Natural killer cell (primary cell): ENCODE data around the gene ENTPD1. TPM values are rescaled to one million over a fixed set of nuclear protein-coding genes. Genes with fewer than 3 reads are reported as not detected.
"Not testable (repeated sequence)": the region's sequence is repeated elsewhere in the genome, so short reads cannot be mapped to it uniquely, and the experiment has no call there.

Experiments
- ATAC-seq, 3 donors: fragments of 150-1000 bp in 2 of 3; fragments of 200-7000 bp in 1 of 3; cut with Tn5 transposase; 1 replicate in 1 of 3; 2 replicates in 2 of 3; pipeline ENCODE4 v1.10.0; 2021; ENCODE audit warnings: mild to moderate bottlenecking in 2 of 3, moderate library complexity in 2 of 3
- DNase-seq, 2 donors: peaks; one replicate each; pipeline versions ENCODE4 v3.0.0 to v3.0.0-alpha.2; 2013 to 2021; ENCODE audit warnings: mixed read lengths in 1 of 2
- H3K27ac ChIP-seq: one replicate; pipeline ENCODE4 v1.5.1; 2013; ENCODE audit warnings: mild to moderate bottlenecking, low read length
- H3K27me3 ChIP-seq: one replicate; pipeline ENCODE4 v1.6.1; 2013; ENCODE audit warnings: low read length; ENCODE audit not compliant: control insufficient read depth, insufficient read depth
- H3K36me3 ChIP-seq: one replicate; pipeline ENCODE4 v1.6.1; 2013; ENCODE audit warnings: low read length; ENCODE audit not compliant: control insufficient read depth, insufficient read depth
- H3K4me1 ChIP-seq: one replicate; pipeline ENCODE4 v1.6.1; 2013; ENCODE audit warnings: low read length; ENCODE audit not compliant: control insufficient read depth, insufficient read depth
- H3K4me3 ChIP-seq: one replicate; pipeline ENCODE4 v1.5.1; 2013; ENCODE audit warnings: low read length
- H3K9me3 ChIP-seq: one replicate; pipeline ENCODE4 v1.6.1; 2013; ENCODE audit warnings: low read length; ENCODE audit not compliant: control insufficient read depth, insufficient read depth
- H3K27ac Mint-ChIP-seq, 2 donors: one replicate each; pipeline ENCODE4 v1.8.0; 2022; ENCODE audit warnings: mild to moderate bottlenecking in 2 of 2, mixed read lengths in 2 of 2, moderate library complexity in 1 of 2
- H3K27me3 Mint-ChIP-seq, 2 donors: one replicate each; pipeline ENCODE4 v1.8.0; 2022; ENCODE audit warnings: low read depth in 2 of 2, mixed read lengths in 2 of 2
- H3K36me3 Mint-ChIP-seq: one replicate; pipeline ENCODE4 v1.8.0; 2022; ENCODE audit warnings: mixed read lengths
- H3K4me1 Mint-ChIP-seq, 2 donors: one replicate each; pipeline ENCODE4 v1.8.0; 2022; ENCODE audit warnings: mixed read lengths in 2 of 2
- H3K4me3 Mint-ChIP-seq: one replicate; pipeline ENCODE4 v1.8.0; 2022; ENCODE audit warnings: mild to moderate bottlenecking, moderate library complexity, mixed read lengths
- H3K9me3 Mint-ChIP-seq, 2 donors: one replicate each; pipeline ENCODE4 v1.8.0; 2022; ENCODE audit warnings: mixed read lengths in 2 of 2
- WGBS: methylation state at CpG from one replicate; pipeline ENCODE4 v1.1.7; 2013; ENCODE audit warnings: missing lambda C conversion rate; ENCODE audit not compliant: insufficient coverage; 5-methylcytosine and 5-hydroxymethylcytosine counted together
- intact Hi-C: fragments of 100-400 bp; cut with micrococcal nuclease; formaldehyde crosslinking; loops from one replicate; pipeline ENCODE4 v1.14.2; 2022
- total RNA-seq, 4 donors: library from RNA; stranded (reverse); fragments of 120-200 nt in 1 of 4; gene quantifications; one replicate each; pipeline versions ENCODE4 v1.2.3 to v1.2.4, GENCODE V29; 2013 to 2022
- TF ChIP-seq, protein P1 (sequence below): fragments of 200-600 bp; IDR thresholded peaks from one replicate; pipeline ENCODE4 v1.8.0; 2022; ENCODE audit warnings: antibody characterized with exemption

Gene ENTPD1
- total RNA-seq, 3 donors from 2014 or later (not counting 1 experiment from before 2014, with no cell fraction given): 1.3 to 6.2 (median 3.1) TPM

DNA sequence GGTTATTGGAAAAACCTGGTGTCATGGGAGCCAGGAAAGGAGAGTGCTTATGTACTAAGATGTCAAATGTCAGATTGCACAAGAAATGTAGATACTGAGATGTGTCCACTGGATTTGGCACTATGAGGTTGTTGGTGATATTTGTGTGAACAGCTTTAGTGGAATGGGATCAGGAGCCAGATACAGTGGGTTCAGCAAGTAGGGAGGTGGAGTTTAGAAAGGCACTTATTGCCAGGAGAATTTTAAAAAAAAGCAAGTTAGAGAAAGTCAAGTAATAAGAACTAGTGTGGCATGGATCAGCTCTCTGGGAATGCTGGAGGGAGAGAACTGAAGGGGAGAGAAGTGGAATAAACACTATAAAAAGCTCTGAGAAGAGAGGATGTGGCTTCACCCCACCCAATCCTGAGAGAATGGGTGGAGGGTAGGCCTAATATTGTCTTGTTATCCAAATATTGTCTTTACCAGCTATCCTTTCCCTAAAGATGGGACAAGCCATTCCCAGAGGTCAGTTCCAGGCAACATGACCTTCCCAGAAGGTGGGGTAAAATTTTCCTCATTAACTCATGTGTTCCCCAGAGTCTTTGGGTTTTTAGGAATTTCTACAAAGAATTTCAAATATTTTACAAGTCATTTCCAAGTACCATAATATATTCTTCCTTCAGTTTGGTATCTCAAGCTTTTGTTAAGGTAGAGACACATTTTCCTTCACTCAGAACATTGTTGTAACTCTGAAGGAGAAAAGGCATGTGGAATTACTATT, 42.3 kb downstream of the ENTPD1 start:
- Histone ChIP-seq H3K9me3 (no peaks in the 10 kb centered on the region), H3K36me3 (no peaks in the 10 kb centered on the region), H3K4me1 (peaks cover 8% of the 10 kb centered on the region), H3K4me3 (no peak overlapping the region), H3K27ac (no peak overlapping the region), H3K27me3 (no peaks in the 10 kb centered on the region)
- ATAC-seq (no peak), DNase-seq (no peak)
- Mint-ChIP-seq H3K36me3 (no peaks in the 10 kb centered on the region), H3K27ac (no peak overlapping the region), H3K9me3 (no peaks in the 10 kb centered on the region), H3K4me1 (peaks cover 0 to 5% of the 10 kb centered on the region in 2 donors), H3K27me3 (no peaks in the 10 kb centered on the region), H3K4me3 (no peak overlapping the region)
- intact Hi-C loops: no loop called here
- TF ChIP-seq, protein P1, sequence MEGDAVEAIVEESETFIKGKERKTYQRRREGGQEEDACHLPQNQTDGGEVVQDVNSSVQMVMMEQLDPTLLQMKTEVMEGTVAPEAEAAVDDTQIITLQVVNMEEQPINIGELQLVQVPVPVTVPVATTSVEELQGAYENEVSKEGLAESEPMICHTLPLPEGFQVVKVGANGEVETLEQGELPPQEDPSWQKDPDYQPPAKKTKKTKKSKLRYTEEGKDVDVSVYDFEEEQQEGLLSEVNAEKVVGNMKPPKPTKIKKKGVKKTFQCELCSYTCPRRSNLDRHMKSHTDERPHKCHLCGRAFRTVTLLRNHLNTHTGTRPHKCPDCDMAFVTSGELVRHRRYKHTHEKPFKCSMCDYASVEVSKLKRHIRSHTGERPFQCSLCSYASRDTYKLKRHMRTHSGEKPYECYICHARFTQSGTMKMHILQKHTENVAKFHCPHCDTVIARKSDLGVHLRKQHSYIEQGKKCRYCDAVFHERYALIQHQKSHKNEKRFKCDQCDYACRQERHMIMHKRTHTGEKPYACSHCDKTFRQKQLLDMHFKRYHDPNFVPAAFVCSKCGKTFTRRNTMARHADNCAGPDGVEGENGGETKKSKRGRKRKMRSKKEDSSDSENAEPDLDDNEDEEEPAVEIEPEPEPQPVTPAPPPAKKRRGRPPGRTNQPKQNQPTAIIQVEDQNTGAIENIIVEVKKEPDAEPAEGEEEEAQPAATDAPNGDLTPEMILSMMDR: no peak

DNA sequence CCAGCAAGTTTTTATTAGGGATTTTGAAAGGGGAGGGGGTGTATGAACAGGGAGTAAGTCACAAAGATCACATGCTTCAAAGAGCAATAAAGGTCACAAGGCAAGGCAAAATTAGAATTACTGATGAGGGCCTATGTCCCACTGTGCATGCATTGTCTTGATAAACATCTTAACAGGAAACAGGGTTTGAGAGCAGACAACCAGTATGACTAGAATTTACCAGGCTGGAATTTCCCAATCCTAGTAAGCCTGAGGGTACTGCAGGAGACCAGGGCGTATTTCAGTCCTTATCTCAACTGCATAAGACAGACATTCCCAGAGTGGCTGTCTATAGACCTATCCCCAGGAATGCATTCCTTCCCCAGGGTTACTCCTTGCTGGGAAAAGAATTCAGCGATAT, 44.3 kb downstream of the ENTPD1 start:
- ATAC-seq, H3K9me3 ChIP-seq, H3K27ac ChIP-seq, intact Hi-C loops, H3K27ac Mint-ChIP-seq, H3K27me3 Mint-ChIP-seq, H3K9me3 Mint-ChIP-seq, H3K27me3 ChIP-seq, DNase-seq, H3K4me3 Mint-ChIP-seq, H3K4me1 ChIP-seq, H3K36me3 ChIP-seq, H3K36me3 Mint-ChIP-seq, H3K4me1 Mint-ChIP-seq, H3K4me3 ChIP-seq: not testable (repeated sequence)
- 88% methylated on average over 2 of the region's 2 CpGs for WGBS

DNA sequence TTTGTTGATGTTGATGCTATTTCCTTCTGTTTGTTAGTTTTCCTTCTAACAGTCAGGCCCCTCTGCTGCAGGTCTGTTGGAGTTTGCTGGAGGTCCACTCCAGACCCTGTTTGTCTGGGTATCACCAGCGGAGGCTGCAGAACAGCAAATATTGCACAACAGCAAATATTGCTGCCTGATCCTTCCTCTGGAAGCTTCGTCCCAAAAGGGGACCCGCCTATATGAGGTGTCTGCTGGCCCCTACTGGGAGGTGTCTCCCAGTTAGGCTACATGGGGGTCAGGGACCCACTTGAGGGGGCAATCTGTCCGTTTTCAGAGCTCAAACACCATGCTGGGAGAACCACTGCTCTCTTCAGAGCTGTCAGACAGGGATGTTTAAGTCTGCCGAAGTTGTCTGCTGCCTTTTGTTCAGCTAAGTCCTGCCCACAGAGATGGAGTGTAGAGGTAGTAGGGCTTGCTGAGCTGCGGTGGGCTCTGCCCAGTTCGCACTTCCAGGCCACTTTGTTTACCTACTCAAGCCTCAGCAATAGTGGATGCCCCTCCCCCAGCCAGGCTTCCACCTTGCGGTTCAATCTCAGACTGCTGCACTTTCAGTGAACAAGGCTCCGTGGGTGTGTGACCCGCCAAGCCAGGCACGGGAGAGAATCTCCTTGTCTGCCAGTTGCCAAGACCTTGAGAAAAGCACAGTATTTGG, 50.9 kb downstream of the ENTPD1 start:
- H3K27ac ChIP-seq, H3K36me3 Mint-ChIP-seq, H3K9me3 ChIP-seq, H3K27me3 Mint-ChIP-seq, H3K4me1 Mint-ChIP-seq, H3K4me3 Mint-ChIP-seq, intact Hi-C loops, ATAC-seq, H3K4me1 ChIP-seq, H3K9me3 Mint-ChIP-seq, H3K27me3 ChIP-seq, H3K36me3 ChIP-seq, DNase-seq, H3K4me3 ChIP-seq, H3K27ac Mint-ChIP-seq: not testable (repeated sequence)
- 86% methylated on average over 11 of the region's 11 CpGs for WGBS

DNA sequence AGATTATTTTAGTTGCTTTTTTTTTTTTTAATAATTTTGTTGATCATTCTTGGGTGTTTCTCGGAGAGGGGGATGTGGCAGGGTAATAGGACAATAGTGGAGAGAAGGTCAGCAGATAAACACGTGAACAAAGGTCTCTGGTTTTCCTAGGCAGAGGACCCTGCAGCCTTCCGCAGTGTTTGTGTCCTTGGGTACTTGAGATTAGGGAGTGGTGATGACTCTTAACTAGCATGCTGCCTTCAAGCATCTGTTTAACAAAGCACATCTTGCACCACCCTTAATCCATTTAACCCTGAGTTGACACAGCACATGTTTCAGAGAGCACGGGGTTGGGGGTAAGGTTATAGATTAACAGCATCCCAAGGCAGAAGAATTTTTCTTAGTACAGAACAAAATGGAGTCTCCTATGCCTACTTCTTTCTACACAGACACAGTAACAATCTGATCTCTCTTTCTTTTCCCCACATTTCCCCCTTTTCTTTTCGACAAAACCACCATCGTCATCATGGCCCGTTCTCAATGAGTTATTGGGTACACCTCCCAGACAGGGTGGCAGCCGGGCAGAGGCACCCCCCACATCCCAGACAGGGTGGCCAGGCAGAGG, 52.8 kb downstream of the ENTPD1 start:
- H3K9me3 ChIP-seq, H3K27me3 Mint-ChIP-seq, H3K27me3 ChIP-seq, H3K27ac ChIP-seq, H3K4me1 ChIP-seq, intact Hi-C loops, H3K36me3 Mint-ChIP-seq, H3K4me3 Mint-ChIP-seq, H3K27ac Mint-ChIP-seq, H3K36me3 ChIP-seq, DNase-seq, H3K4me1 Mint-ChIP-seq, H3K9me3 Mint-ChIP-seq, H3K4me3 ChIP-seq, ATAC-seq: not testable (repeated sequence)
- 97% methylated on average over 5 of the region's 8 CpGs for WGBS
